ENCODE data around the gene MDN1.

DNA sequence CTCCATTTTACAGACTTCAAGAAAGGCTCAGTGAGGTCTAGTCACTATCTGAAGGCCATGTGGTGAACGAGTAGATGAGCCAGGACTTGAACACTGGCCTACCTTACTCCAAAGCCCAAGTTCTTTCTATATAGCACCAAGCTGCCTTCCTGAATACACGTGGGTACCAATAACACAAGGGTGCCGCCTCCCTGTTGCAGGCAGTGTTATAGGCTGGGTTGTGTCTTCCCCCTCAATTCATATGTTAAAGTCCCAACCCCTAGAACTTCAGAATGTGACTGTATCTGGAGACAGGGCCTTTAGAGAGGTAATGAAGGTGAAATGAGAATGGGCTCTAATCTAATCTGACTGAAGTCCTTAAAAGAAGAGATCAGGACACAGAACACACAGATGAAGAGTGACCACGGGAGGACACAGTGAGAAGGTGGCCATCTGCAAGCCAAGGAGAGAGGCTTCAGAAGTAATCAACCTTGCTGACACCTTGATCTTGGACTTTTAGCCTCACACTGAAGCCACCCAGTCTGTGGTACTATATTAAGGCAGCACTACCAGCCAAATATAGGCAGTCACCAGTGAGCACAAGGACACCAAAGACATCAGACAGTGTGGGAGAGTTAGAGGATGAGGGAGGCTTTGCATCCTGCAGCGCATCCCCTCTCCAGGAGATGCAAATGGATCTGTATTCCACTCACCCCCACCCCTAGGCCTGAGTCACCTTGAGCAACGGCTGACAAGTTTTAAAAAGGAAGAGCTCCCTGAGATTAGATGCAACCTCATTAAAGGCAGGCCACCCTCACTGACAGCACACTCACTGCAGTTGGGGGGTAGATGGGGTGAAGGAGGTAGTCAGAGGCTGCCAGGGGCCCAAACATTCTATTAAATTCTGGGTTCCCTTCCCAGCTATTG, 140.1 kb downstream of the MDN1 start:
- TF ChIP-seq POLR2A (IDR thresholded peaks at IDR 0.05) = no peak
- TF ChIP-seq, protein P1, sequence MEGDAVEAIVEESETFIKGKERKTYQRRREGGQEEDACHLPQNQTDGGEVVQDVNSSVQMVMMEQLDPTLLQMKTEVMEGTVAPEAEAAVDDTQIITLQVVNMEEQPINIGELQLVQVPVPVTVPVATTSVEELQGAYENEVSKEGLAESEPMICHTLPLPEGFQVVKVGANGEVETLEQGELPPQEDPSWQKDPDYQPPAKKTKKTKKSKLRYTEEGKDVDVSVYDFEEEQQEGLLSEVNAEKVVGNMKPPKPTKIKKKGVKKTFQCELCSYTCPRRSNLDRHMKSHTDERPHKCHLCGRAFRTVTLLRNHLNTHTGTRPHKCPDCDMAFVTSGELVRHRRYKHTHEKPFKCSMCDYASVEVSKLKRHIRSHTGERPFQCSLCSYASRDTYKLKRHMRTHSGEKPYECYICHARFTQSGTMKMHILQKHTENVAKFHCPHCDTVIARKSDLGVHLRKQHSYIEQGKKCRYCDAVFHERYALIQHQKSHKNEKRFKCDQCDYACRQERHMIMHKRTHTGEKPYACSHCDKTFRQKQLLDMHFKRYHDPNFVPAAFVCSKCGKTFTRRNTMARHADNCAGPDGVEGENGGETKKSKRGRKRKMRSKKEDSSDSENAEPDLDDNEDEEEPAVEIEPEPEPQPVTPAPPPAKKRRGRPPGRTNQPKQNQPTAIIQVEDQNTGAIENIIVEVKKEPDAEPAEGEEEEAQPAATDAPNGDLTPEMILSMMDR (IDR thresholded peaks at IDR 0.05) = no peak

Data from uterus (tissue), 2 donors.